Calu3 (cell line): ENCODE data around the gene MYBPC2. TPM values are rescaled to one million over a fixed set of nuclear protein-coding genes. Genes with fewer than 3 reads are reported as not detected.

ENCODE experiments used
- BruUV-seq: library from RNA; stranded (reverse); fragments of 400-500 nt; replicated peaks from 2 replicates; lab custom pipeline; 2021; lab: Mats Ljungman, UMichigan
- CTCF ChIA-PET: fragments of 300-600 bp; sonication (Branson Sonifier 250); formaldehyde crosslinking; loops from one replicate; lab custom pipeline; 2022; ENCODE audit warnings: antibody characterized with exemption; lab: Charles Lee
- DNase-seq: peaks from one replicate; pipeline ENCODE4 v3.0.0; 2022
- H3K27ac Mint-ChIP-seq: one replicate; pipeline ENCODE4 v1.8.0; 2022; ENCODE audit warnings: mixed read lengths; ENCODE audit not compliant: unreplicated experiment
- H3K27me3 Mint-ChIP-seq: one replicate; pipeline ENCODE4 v1.8.0; 2022; ENCODE audit warnings: mixed read lengths; ENCODE audit not compliant: unreplicated experiment
- H3K36me3 Mint-ChIP-seq: one replicate; pipeline ENCODE4 v1.8.0; 2022; ENCODE audit warnings: mild to moderate bottlenecking, moderate library complexity, mixed read lengths; ENCODE audit not compliant: insufficient read depth, unreplicated experiment
- H3K4me1 Mint-ChIP-seq: one replicate; pipeline ENCODE4 v1.8.0; 2022; ENCODE audit warnings: mild to moderate bottlenecking, low read depth, mixed read lengths; ENCODE audit not compliant: unreplicated experiment
- H3K4me3 Mint-ChIP-seq: one replicate; pipeline ENCODE4 v1.8.0; 2022; ENCODE audit warnings: mild to moderate bottlenecking, low read depth, moderate library complexity, mixed read lengths; ENCODE audit not compliant: unreplicated experiment
- H3K9me3 Mint-ChIP-seq: one replicate; pipeline ENCODE4 v1.8.0; 2022; ENCODE audit warnings: low read depth, mixed read lengths; ENCODE audit not compliant: unreplicated experiment
- intact Hi-C: fragments of 100-400 bp; cut with micrococcal nuclease; formaldehyde crosslinking; loops from one replicate; pipeline ENCODE4 v1.10.0; 2022; ENCODE audit not compliant: unreplicated experiment
- total RNA-seq: library from RNA; stranded (reverse); gene quantifications from 2 replicates; pipeline ENCODE4 v1.2.3, GENCODE V29; 2022
- TF ChIP-seq, protein P1 (sequence below): fragments of 200-600 bp; IDR thresholded peaks from one replicate; pipeline ENCODE4 v1.8.0; 2022; ENCODE audit warnings: antibody characterized with exemption; ENCODE audit not compliant: unreplicated experiment

Gene MYBPC2
- total RNA-seq, 1 experiment from 2014 or later = not detected

DNA sequence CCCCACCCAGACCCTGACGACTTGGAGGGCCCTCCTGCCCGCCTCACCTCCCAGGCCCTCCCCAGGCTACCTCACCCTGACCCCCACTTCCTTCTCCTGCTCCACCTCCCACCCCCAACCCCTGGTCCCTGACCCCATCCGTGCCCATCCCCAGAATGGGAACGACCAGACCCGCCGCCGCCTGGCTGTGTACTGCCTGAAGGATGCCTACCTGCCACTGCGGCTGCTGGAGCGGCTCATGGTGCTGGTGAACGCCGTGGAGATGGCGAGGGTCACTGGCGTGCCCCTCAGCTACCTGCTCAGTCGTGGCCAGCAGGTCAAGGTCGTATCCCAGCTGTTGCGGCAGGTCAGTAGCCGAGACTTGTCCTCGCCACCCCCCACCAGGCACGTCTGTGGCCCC lies 25.9 kb upstream of the MYBPC2 start:
- TF ChIP-seq, protein P1, sequence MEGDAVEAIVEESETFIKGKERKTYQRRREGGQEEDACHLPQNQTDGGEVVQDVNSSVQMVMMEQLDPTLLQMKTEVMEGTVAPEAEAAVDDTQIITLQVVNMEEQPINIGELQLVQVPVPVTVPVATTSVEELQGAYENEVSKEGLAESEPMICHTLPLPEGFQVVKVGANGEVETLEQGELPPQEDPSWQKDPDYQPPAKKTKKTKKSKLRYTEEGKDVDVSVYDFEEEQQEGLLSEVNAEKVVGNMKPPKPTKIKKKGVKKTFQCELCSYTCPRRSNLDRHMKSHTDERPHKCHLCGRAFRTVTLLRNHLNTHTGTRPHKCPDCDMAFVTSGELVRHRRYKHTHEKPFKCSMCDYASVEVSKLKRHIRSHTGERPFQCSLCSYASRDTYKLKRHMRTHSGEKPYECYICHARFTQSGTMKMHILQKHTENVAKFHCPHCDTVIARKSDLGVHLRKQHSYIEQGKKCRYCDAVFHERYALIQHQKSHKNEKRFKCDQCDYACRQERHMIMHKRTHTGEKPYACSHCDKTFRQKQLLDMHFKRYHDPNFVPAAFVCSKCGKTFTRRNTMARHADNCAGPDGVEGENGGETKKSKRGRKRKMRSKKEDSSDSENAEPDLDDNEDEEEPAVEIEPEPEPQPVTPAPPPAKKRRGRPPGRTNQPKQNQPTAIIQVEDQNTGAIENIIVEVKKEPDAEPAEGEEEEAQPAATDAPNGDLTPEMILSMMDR = no peak
- peaks cover 24% of the 10 kb centered on the region for H3K36me3 Mint-ChIP-seq
- no TSS peak for BruUV-seq
- no peak overlapping the region for H3K27ac Mint-ChIP-seq
- no peaks in the 10 kb centered on the region for H3K27me3 Mint-ChIP-seq
- no peaks in the 10 kb centered on the region for H3K9me3 Mint-ChIP-seq
- no peaks in the 10 kb centered on the region for H3K4me1 Mint-ChIP-seq
- no peak for DNase-seq
- CTCF ChIA-PET = no interaction called here
- intact Hi-C loops = no loop called here
- H3K4me3 Mint-ChIP-seq = no peak overlapping the region

DNA sequence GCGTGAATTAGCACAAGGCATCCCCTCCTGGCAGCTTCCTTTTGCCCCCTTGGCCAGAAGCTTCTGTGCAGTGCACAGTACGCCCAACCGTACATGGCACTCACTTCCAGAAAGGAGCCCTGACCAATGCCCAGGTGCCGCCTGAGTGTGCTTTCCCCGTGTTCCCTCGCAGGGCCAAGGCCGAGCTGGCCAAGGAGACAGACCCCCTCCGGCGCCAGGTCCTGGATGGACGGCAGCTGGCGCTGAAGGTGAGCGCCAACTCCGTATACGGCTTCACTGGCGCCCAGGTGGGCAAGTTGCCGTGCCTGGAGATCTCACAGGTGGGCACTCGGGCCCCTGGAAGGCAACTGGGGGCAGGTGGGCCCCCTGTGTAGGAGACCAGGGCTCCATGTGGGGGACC lies 23.3 kb upstream of the MYBPC2 start:
- TF ChIP-seq, protein P1 = no peak
- CTCF ChIA-PET = interaction anchor here (1.4 kb wide), 1 partner anchor 9 kb away, joined by 3 read pairs; the partner anchor contains the start of gene SPIB
- BruUV-seq = no TSS peak
- Mint-ChIP-seq H3K9me3 (no peaks in the 10 kb centered on the region), H3K36me3 (peaks cover 20% of the 10 kb centered on the region), H3K27me3 (no peaks in the 10 kb centered on the region), H3K27ac (no peak overlapping the region), H3K4me3 (no peak overlapping the region), H3K4me1 (no peaks in the 10 kb centered on the region)
- intact Hi-C loops = no loop called here
- no peak for DNase-seq

DNA sequence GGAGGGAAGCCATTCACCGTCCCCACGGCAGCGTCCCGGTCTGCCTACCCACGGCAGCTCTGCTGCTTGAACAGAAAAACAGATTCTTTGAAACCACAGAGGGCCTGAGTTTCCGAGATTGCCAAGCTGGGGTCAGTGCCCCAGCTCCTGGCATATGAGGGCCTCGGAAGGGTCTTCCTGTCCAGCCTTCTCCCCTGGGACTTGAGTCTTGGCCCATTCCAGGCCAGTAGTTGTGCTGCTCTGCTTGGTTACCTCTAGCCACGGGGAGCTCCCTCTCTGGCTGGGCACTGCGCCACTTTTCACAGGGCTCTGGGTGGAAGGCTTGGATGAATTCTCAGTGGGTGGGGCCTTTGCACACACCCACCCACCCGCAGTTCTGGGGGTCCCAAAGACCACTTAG lies 22.6 kb upstream of the MYBPC2 start:
- no peaks in the 10 kb centered on the region for H3K27me3 Mint-ChIP-seq
- BruUV-seq = no TSS peak

DNA sequence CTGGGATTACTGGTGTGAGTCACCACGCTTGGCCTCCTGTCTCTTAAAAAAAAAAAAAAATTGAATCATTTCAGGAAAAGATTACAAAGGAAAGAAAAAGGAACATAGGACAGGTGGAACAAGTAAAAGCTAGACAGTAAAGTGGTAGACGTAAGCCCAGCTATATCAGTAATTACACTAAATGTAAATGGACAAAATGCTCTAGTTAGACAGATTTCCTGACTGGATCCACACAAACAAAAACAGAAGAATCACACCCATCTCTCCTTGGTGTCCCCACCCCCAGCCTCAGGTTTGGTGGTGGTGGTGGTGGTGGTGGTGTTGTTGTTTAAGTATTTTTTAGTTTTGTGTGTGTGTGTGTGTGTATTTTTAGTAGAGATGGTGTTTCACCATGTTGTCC lies 20.3 kb upstream of the MYBPC2 start:
- DNase-seq = no peak
- TF ChIP-seq, protein P1 = no peak
- Mint-ChIP-seq H3K4me3 (no peak overlapping the region), H3K27me3 (no peaks in the 10 kb centered on the region), H3K36me3 (peaks cover 8% of the 10 kb centered on the region), H3K4me1 (no peaks in the 10 kb centered on the region), H3K27ac (no peak overlapping the region), H3K9me3 (no peaks in the 10 kb centered on the region)
- BruUV-seq = no TSS peak
- CTCF ChIA-PET = no interaction called here
- intact Hi-C loops = no loop called here

More for the DNA sequence above, 22.6 kb upstream of the MYBPC2 start:
- TF ChIP-seq, protein P1 = no peak
- intact Hi-C loops = no loop called here
- Mint-ChIP-seq H3K9me3 (no peaks in the 10 kb centered on the region), H3K4me3 (no peak overlapping the region), H3K36me3 (peaks cover 16% of the 10 kb centered on the region), H3K4me1 (no peaks in the 10 kb centered on the region), H3K27ac (no peak overlapping the region)
- DNase-seq = no peak
- CTCF ChIA-PET = interaction anchor here (1.4 kb wide), 1 partner anchor 9 kb away, joined by 3 read pairs; the partner anchor contains the start of gene SPIB
